AG09309 (cell line): Measurements from ENCODE around the gene HLCS.

Experiments
- DNase-seq: peaks from one replicate; pipeline ENCODE4 v3.0.0-alpha.2; 2010; ENCODE audit warnings: low read depth
- H3K4me3 ChIP-seq: 2 replicates; pipeline ENCODE4 v1.5.1; 2011; ENCODE audit warnings: mild to moderate bottlenecking, low read depth, low read length, moderate library complexity; ENCODE audit not compliant: control insufficient read depth
- TF ChIP-seq, protein P1 (sequence below): IDR thresholded peaks from 2 replicates; pipeline ENCODE4 v1.5.1; 2011; ENCODE audit warnings: mild to moderate bottlenecking, low read depth, low read length, inconsistent platforms; ENCODE audit not compliant: insufficient read depth, control insufficient read depth; ENCODE audit errors: missing control alignments

HLCS gene

GRCh38 chr21:36783612-36784374 is 182.7 kb downstream of the HLCS start:
- TF ChIP-seq, protein P1, sequence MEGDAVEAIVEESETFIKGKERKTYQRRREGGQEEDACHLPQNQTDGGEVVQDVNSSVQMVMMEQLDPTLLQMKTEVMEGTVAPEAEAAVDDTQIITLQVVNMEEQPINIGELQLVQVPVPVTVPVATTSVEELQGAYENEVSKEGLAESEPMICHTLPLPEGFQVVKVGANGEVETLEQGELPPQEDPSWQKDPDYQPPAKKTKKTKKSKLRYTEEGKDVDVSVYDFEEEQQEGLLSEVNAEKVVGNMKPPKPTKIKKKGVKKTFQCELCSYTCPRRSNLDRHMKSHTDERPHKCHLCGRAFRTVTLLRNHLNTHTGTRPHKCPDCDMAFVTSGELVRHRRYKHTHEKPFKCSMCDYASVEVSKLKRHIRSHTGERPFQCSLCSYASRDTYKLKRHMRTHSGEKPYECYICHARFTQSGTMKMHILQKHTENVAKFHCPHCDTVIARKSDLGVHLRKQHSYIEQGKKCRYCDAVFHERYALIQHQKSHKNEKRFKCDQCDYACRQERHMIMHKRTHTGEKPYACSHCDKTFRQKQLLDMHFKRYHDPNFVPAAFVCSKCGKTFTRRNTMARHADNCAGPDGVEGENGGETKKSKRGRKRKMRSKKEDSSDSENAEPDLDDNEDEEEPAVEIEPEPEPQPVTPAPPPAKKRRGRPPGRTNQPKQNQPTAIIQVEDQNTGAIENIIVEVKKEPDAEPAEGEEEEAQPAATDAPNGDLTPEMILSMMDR, result no peak
- no peak overlapping the region for H3K4me3 ChIP-seq
- no peak for DNase-seq

GRCh38 chr21:36780861-36781260 is 185.6 kb downstream of the HLCS start:
- no peak for DNase-seq
- no peak overlapping the region for H3K4me3 ChIP-seq
- TF ChIP-seq, protein P1, result no peak

DNA sequence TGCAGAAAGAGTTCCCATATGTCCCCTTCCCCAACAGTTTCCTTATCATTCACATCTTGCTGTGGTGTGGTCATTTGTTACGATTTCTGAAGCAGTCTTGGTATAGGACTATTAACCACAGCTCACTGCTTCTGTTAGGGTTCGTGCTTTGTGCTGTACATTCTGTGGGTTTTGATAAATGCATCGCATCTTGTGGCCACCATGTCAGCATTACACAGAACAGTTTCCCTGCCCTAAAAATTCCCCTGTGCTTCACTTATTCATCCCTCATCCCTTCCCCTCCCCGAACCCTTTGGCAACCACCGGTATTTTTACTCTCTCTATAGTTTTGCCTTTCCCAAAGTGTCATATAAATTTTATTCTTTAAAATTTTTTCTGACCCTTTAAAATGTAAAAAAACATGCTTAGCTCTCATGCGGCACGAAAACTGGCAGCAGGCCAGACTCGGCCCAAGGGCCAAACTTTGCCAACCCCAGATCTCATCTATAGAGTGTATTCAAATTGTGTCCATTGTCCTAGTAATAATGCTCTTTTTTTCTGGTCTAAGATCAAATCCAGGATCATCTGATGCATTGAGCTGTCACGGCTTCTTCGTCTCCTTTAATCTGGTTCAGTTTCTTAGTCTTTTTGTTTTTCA is 189.4 kb downstream of the HLCS start:
- no peak overlapping the region for H3K4me3 ChIP-seq
- TF ChIP-seq, protein P1, result no peak
- DNase-seq, result no peak

- DNase-seq, result no peak
- no peak overlapping the region for H3K4me3 ChIP-seq
- TF ChIP-seq, protein P1, result no peak
Measured at GRCh38 chr21:36773995-36774394, 192.5 kb downstream of the HLCS start.

DNA sequence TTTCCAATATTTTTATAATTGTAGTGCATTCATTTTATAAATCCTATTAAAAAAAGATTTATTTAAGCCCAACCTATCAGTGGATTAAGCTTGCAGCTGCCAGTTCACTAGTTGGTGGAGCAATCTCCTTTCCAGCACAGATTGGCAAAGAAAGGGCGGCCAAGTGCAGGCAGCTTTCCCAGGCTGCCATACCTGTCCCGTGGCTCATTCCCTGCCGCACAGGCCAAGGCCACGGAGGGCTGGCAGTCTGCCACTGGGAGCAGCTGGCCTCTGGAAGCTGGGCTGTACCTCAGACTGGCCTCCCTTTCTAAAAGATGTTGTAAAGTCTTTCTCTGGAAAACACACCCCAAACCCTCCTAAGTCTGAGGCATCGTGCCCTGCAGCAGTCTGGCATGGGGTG is 193.4 kb downstream of the HLCS start:
- H3K4me3 ChIP-seq, result no peak overlapping the region
- TF ChIP-seq, protein P1, result no peak
- DNase-seq, result peak; percentile 47

DNA sequence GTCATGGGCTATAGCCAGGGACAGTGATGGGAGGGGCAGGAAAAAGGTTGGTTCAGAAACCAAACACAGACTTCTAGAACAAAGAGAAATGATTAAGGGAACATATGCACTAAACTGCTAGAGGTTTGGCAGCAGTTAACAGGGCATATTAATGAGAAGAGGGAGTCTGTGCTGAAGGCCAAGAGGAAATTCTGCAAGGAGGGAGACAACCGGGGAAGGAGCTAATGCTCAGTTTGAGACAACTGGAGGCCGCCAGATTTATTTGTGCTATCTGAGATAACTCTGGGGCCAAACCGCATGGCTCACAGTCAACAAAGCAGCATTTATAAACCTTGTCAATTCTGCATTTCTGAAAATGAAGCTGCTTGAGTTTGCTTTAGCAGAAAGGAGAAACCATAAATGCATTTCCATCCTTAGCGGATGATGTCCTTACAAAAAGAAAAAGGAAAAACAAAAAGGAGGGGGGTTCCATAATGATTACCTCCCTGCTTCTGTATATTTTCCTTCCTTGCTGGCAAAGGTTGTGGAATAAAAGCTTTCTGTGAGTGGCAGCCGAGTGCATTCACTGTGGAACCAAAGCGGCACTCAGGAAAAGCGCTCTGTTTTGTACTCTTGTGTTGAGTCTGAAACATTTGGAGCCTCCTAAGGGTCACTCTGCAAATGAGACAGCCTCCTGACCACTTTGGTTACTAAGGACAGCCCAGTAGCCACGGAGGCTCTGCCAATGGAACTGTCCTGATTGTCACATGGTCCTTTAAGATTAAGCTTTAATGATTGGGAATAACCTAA is 197.2 kb downstream of the HLCS start:
- no peak overlapping the region for H3K4me3 ChIP-seq
- DNase-seq, result no peak
- TF ChIP-seq, protein P1, result no peak
